ENCODE data around the gene CPEB2. TPM values are rescaled to one million over a fixed set of nuclear protein-coding genes. Genes with fewer than 3 reads are reported as not detected.
A peak's percentile ranks its signal among the peaks of the same experiment; 100 is the strongest.
"Not testable (repeated sequence)": the region's sequence is repeated elsewhere in the genome, so short reads cannot be mapped to it uniquely, and the experiment has no call there.

The CPEB2 gene
- total RNA-seq, 1 experiment from 2014 or later = 17.4 TPM

DNA sequence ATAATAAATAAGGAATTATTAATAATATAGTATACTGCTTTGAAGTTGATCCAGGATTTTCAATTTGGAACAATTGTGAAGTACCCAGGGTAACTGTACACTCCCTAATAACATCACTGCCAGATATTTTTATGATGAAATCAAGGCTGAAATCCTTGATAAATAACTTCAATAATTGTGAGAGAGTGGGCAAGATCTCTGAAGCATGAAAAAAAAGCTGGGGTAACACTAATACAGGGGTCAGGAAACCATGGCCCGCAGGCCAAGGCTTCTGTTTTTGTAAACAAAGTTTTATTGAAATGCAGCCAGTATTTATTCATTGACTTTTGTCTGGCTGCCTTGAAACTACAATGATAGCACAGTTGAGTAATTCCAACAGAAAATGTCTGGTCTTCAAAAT lies 41.6 kb downstream of the CPEB2 start:
- no peak for DNase-seq (ENCODE audit: low read depth)

DNA sequence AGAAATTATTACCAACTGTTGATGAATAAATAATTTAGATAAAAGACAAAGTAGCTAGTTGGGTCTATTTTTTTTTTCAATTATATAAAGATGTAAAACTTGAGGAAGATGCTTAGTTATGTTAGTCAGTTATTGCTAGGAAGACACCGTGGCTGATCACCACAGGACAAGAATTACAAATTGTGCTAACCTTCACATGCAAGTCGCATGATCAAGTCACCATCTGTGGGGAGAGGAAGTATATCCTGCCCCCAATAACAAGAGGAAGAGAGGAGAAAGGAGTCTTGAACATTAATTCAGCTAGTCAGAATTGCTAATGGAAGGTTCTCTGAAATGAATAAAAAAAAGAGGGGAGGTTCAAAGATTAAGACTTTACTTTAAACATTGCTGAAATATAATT lies 52.3 kb downstream of the CPEB2 start:
- no peak for DNase-seq (ENCODE audit: low read depth)

DNA sequence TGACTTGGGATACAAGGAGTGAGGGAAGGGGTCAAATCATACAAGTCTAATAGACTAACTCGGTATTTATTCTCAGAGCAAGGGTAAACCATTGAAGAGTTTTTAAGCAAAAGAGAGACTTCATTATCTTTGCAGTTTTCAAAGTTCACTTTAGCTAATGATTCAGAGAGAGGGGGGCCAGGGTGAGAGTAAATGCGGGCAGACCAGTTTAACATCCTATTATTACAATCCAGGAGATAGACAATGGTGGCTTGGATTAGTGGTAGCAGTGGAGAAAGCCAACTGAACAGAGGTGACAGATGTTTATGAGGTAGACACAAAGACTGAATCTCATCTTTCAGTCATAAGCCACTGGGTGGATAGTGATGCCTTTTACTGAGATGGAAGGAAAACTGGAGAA lies 57.9 kb downstream of the CPEB2 start:
- DNase-seq (ENCODE audit: low read depth) = no peak

DNA sequence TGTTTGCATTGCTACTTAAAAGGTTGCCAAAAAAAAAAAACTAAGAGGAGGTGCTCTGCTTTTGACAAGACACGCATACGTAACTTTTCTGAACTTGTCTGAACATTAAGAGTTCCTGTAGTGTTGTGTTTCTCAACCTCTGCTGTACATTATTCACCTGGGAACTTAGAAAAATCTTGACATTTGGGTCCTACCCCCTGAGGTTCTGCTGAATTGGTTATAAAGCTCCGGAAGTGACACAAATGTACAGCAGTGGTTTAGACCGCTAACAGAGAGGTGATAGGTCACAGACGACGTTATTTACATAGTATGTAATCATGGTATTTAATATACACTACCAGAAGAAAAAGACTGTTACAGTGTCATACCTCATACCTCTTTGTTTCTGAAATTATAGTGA lies 61.1 kb downstream of the CPEB2 start:
- DNase-seq (ENCODE audit: low read depth) = no peak

DNA sequence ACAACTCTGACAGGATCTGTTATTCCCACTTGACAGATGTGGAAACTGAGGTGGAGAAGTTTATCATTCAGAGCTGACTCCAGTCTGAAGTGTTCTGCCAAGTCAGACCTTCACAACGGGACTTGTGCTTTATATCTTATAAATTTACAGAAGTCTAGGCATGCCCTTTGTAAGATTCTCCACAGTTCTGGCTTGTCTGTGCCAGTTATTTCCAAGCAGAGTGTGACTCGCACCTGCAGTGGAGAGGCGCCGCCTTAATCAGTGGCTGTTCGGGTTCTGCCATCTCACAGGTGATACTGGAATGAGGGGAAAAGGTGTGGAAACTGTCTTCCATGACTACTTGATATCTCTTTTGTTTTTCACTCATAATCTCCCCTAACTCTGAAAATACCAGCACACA lies 63.2 kb downstream of the CPEB2 start:
- no peak for DNase-seq (ENCODE audit: low read depth)

DNA sequence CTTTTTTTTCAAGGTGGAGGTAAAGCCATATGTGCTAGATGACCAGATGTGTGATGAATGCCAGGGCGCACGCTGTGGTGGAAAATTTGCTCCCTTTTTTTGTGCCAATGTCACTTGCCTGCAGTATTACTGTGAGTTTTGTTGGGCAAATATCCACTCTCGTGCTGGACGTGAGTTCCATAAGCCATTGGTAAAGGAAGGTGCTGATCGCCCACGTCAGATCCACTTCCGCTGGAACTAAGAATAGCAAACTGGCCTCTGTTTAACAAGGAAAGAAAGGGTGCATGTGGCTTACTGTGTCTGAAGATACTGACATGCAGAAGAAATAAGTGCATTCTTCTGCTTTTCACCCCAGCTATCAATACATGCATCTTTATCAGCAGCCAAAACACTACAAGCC lies 63.9 kb downstream of the CPEB2 start:
- DNase-seq (ENCODE audit: low read depth) = no peak

DNA sequence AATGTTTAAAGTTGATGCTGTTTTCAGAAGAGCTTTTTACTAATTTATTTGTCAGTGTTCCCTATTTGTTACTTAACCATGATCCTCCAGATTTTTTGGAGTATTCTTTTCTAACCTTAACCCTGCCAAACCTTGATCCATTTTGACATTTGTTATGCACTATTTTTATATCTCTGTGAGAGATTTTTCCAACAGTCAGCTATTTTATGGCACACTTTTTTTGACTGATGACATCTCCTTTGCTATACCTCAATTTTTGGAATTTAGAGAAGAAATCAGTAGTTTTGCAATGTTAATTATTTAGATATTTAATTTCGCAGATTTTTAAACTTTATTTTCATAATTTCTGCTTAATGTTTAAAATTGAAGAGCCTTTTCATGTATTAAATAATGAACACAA lies 66.0 kb downstream of the CPEB2 start:
- DNase-seq (ENCODE audit: low read depth) = no peak

DNA sequence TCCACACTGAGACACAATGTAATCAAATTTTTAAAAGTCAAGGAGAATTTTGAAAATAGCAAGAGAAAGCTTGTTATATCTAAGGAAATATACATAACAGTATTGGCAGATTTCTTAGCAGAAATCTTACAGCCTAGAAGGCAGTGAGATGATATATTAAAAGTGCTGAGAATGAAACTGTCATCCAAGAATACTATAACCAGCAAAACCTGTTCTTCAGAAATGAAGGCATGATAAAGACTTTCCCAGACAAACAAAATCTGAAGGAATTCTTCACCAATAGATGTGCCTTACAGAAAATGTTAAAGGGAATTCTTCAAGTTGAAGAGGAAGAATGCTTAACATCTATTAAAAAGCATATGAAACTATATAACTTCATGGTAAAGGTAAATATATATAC lies 73.6 kb downstream of the CPEB2 start:
- DNase-seq (ENCODE audit: low read depth) = no peak

DNA sequence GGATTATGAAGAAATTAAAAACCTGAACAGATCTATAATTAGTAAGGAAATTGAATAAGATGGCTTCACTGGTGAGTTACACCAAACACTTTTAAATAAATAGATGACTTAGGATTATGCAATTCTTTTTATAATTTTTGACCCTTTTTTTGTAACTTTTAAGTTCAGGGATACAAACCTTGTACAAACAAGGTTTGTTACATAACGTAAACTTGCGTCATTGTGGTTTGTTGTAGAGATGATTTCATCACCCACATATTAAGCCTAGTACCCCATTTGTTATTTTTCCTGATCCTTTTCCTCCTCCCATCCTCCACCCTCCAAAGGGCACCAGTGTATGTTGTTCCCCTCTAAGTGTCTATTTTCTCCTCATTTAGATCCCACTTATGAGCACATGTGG lies 75.7 kb downstream of the CPEB2 start:
- peak; percentile 83 for DNase-seq (ENCODE audit: low read depth)

DNA sequence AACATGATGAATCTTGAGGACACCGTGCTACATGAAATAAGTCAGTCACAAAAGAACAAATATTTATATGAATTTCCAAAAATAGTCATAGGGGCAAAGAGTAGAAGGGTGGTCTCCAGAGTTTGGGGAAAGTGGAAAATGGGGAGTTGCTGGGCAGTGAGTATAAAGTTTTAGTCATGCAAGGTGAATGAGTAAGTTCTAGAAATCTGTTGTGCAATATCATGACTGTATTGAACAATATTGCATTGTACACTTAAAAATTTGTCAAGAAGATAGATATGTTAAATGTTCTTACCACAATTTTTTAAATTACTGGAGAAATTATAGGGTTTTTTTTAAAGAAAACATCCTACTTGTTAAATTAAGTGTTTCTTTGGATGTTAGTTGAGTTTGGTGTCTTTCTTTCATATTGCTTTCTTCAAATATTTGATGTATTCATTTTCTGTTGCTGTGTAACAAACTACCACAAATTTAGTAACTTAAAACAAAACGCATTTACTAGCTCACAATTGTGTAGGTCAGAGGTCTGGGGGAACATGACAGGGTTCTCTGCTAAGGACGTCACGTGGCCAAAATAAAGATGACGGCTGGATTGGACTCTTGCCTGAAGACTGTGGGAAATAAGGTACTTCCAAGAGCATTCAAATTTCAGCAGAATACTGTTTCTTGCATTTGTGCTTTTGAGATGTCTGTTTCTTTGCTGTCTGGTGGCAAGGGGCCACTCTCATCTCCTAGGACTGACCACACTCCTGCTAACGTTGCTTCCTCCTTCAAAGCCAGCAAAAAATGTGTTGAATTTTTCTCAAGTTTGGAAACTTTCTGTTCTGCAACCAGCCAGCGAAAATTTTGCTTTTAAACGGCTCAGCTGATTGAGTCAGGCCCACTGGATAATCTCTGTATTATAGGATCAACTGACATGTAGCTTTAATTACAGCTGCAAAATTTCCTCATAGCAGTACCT lies 76.7 kb downstream of the CPEB2 start:
- peak; percentile 51 for DNase-seq (ENCODE audit: low read depth)

DNA sequence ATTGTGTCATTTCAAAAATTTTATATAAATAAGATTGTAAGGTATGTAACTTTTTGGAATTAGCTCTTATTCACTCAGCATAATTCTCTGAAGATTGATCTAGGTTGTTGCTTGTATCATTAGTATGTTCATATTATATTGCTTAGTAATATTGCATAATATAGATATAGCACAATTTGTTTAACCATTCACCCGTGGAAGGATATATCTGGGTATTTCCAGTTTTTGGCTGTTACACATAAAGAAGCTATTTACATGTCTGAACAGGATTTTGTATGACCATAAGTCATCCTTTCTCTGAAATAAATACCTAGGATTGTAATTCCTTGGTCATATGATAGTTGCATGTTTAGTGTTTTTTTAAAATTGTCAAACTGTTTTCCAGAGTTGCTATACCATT lies 82.5 kb downstream of the CPEB2 start:
- no peak for DNase-seq (ENCODE audit: low read depth)

DNA sequence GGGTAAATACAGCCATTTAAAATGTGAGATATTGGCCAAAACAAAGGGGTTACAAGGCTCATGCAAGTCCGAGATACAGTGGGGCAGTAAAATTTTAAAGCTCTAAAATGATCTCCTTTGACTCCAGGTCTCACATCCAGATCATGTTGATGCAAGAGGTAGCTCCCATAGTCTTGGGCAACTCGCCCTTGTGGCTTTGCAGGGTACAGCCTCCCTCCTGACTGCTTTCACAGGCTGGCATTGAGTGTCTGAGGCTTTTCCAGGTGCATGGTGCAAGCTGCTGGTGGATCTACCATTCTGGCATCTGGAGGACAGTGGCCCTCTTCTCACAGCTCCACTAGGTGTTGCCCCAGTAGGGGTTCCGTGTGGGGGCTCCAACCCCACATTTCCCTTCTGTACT lies 83.5 kb downstream of the CPEB2 start:
- DNase-seq (ENCODE audit: low read depth) = not testable (repeated sequence)

DNA sequence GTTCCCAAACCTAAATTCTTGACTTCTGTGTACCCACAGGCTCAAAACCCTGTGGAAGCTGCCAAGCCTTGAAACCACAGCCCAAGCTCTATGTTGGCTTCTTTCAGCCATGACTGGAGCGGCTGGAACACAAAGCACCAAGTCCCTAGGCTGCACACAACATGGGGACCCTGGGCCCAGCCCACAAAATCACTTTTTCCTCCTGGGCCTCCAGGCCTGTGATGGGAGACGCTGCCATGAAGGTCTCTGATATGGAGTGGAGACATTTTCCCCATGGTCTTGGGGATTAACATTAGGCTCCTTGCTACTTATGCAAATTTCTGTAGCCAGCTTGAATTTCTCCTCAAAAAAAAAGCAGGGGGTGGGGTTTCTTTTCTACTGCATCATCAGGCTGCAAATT lies 84.0 kb downstream of the CPEB2 start:
- not testable (repeated sequence) for DNase-seq (ENCODE audit: low read depth)

DNA sequence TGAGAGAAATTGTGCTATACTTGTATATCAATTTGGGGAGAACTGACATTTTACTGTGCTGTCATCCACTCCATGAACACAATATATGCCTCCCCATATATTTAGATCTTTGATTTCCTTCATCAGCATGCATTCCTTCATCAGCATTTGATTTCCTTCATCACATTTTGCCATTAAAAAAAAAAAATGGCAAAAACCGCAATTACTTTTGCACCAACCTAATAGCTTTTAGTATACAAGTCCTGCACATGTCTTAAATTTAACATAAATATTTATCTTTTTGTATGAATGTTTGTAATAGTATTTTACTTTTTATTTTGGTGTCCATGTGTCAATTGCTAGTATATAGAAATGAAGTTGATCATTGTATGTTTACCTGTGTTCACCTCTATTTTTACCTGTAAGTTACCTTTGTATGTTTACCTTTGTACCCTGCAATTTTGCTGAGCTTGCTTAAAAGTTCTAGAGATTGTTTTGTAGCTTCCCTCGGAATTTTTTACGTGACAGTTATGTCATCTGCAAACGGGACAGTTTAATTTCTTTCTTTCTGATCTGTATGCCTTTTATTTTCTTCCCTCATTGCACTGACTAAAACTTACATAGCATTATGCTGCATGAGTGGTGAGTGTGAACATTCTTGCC lies 86.2 kb downstream of the CPEB2 start:
- no peak for DNase-seq (ENCODE audit: low read depth)

DNA sequence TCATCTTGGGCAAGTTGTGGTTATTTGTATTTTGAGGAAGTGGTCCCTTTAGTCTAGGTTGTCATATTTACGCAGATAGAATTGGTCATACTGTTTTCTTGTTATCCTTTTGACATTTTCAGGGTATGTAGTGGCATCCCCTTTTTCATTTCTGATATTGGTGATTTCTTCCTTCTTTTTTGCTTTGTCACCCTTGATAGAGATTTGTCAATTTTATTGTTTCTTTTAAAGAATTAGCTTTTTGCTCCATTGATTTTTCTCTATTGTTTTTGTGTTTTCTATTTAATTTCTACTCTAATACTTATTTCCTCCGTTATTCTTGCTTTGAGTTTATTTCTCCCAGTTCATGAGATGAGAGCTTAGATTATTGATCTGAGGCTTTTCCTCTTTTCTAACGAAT lies 87.7 kb downstream of the CPEB2 start:
- no peak for DNase-seq (ENCODE audit: low read depth)

DNA sequence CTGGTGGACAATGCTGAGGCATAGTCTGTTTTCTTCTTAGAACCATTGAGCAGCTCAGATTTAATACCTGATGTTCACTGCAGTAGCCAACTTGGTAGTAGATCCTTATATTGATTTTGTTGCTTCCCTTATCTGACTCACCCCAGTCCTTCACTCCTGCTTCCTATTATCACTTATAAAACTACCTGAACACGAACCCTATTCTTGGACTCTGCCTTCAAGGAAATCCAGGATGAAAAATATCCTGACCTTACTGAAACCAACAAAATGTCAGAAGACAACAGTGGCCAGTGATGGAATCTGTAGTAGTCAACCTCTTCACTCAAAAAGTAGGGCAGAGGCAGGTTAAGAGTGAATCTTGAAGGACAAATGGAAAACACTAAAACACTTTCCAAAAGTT lies 98.1 kb downstream of the CPEB2 start:
- no peak for DNase-seq (ENCODE audit: low read depth)

DNA sequence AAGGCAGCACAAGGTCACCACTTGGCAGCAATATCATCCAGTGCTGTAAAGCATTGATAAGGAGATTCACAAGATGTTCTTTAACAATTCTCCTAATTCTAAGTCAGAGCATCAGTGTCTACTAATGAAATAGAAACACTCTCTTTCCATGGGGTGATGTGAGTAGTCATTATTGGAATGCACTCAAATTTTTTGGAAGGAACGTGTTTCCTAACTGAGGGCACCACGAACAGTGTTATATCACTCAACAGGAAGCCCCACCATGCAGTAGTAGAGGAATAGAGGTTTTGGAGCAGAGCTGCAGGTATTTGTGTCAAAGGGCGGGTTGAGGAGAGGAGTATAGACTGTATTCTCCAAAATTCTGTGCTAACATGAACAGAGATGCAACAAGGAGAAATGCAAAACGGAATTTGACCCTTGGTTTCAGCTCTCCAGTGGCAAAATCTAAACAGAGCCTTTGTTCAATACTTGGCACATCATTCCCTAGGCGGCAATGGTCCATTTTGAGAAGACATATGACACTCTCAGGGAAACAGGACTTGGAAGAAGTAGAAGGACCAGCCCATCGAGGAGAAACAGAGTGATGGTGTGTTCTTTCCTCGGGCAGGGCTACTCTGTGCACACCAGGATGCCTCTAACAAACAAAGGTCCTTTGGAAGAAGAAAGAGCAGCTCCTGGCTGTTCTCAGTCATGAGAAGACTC lies 98.9 kb downstream of the CPEB2 start:
- DNase-seq (ENCODE audit: low read depth) = peak; percentile 40

DNA sequence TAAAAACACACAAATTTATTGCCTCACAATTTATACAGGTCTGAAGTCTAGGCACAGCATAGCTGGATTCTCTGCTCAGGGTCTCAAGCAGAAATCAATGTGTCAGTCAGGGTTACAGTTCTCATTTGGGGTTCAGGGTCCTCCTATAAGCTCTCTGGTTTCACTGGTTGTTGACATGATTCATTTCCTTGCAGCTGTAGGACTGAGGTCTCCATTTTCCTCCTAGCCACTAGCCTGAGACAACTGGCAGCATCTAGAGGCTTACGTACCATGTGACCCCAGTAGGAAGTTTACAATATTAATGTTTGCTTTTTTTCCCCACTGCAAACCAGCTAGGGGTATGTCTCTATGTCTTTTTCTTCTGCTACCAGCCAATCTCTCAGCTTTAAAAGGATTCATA lies 102.5 kb downstream of the CPEB2 start:
- peak; percentile 78 for DNase-seq (ENCODE audit: low read depth)

DNA sequence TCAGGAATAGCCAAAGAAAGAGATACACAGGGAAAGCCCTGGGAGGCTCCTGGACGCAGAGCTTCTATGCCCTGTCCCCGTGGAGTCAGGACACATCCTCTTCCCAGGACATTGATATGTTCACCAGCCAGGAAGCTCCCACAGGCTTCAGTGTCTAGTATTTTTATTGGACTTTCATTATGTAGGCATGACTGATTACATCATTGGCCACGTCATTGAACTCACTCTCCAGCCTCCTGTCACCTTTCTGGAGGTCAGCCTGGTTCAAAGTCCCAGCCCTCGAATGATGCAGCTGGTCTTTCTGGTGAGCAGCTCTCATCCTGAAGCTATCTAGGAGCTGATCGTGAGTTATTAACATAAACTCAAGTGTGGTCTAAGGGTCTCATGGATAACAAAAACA lies 104.1 kb downstream of the CPEB2 start:
- peak; percentile 14 for DNase-seq (ENCODE audit: low read depth)

DNA sequence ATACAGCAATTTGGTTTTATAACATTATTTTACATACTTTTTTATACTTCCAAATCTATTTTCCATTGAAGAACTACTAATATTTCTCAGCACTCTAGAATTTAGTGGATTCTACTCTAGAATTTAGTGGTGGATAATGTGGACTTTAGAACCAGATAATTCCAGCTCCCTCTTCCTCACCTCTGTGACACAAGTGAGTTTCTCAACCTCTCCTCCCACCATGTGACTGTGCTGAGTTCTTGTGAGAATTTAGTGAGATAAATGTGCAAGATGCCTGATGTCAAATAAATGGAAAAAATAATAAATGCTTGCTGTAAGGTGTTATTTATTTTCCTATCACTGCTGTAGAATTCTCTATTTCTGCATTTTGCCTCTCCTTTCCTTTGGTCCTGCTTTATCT lies 107.3 kb downstream of the CPEB2 start:
- no peak for DNase-seq (ENCODE audit: low read depth)

DNA sequence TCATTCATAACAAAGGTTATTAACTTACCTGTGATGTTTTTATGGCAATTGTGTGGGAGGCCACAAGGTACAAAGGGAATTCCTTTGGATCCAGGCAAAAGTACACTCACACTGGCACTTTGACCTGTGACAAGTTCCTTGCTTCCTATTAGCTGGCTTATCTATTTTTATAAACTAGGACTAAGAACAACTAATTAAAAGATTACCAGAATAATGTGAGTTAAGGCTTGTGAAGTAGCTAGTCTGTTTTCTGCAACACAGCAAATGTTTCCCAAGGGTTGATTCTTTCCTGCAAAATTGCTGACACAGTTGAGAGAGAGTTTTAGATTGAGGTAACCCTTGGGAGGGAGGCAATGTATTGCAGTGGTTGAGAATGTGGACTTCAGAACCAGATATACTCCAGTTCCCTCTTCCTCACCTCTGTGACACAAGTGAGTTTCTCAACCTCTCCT lies 107.9 kb downstream of the CPEB2 start:
- DNase-seq (ENCODE audit: low read depth) = no peak

DNA sequence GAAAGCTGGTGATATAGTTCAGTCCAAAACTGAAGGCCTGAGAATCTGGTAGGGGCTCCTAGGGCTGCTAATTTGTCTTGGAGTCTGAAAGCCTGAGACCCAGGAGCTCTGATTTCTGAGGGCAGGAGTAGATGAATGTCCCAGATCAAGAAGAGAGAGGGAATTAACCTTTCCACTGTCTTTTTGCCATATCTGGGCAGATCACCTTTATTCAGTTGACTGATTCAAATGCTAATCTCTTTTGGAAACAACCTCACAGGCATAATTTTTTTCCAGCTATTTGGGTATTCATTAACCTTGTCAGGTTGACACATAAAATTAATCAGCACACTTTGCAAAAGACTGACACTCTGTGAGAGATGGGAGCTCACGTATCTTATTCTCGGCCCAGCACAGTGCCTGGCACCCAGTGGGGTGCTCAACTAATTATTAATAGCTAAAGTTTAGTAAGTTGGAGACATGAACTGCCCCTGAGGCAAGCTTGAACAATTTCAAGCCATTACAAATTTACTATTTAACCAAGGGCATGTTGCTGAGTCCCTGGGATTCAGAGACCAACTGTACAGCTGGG lies 114.3 kb downstream of the CPEB2 start:
- no peak for DNase-seq (ENCODE audit: low read depth)

All from LHCN-M2 (cell line).